HG02943 (cell line): ENCODE results near the gene TNS2.
"Not testable (repeated sequence)": the region's sequence is repeated elsewhere in the genome, so short reads cannot be mapped to it uniquely, and the experiment has no call there.

ENCODE experiments used
- ATAC-seq: cut with Tn5 transposase; IDR thresholded peaks from one replicate; pipeline ENCODE4 v1.9.1; 2021; ENCODE audit warnings: mild to moderate bottlenecking, low read depth, moderate library complexity; ENCODE audit not compliant: unreplicated experiment

Gene TNS2

GRCh38 chr12:53105712-53106439 is 56.0 kb downstream of the TNS2 start:
- no peak for ATAC-seq

- no peak for ATAC-seq
Measured at GRCh38 chr12:53107122-53107521, 57.3 kb downstream of the TNS2 start.

- not testable (repeated sequence) for ATAC-seq
Measured at GRCh38 chr12:53112431-53112830, 62.6 kb downstream of the TNS2 start.

GRCh38 chr12:53113136-53113705 is 63.4 kb downstream of the TNS2 start:
- no peak for ATAC-seq

- ATAC-seq = no peak
Measured at GRCh38 chr12:53113951-53114350, 64.1 kb downstream of the TNS2 start.
